ENCODE measurements around the gene TTC21B. TPM values are rescaled to one million over a fixed set of nuclear protein-coding genes. Genes with fewer than 3 reads are reported as not detected.
A peak's percentile ranks its signal among the peaks of the same experiment; 100 is the strongest.

The TTC21B gene
- total RNA-seq, 2 donors from 2014 or later, result 23.7 to 34.1 TPM

DNA sequence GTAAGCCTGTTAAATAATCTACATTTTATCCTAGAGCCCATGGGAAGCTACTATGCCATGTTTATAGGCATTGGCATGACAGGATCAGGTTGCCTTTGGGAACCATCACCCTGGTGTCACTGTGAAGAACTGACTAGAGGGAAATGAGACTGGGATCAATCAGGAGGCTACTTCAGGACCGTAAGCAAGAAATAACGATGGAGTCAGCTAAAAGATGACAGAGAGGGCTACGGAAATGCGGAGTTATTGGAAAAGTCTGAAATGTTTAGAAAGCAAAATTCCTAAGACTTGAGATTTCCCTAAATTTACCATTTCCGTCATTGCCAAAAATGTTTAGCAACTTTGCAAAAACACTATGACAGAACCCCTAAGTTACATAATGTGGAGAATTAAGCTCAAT is 50.2 kb downstream of the TTC21B start:
- H3K27ac ChIP-seq, result no peak overlapping the region
- peaks cover 9 to 11% of the 10 kb centered on the region in 2 donors for H3K4me1 ChIP-seq (ENCODE audit: control insufficient read depth in 1 of 2, low read depth in 2 of 2)
- no peak for ATAC-seq (ENCODE audit: insufficient number of reproducible peaks, low FRiP score, low read depth)
- TF ChIP-seq, protein P1, sequence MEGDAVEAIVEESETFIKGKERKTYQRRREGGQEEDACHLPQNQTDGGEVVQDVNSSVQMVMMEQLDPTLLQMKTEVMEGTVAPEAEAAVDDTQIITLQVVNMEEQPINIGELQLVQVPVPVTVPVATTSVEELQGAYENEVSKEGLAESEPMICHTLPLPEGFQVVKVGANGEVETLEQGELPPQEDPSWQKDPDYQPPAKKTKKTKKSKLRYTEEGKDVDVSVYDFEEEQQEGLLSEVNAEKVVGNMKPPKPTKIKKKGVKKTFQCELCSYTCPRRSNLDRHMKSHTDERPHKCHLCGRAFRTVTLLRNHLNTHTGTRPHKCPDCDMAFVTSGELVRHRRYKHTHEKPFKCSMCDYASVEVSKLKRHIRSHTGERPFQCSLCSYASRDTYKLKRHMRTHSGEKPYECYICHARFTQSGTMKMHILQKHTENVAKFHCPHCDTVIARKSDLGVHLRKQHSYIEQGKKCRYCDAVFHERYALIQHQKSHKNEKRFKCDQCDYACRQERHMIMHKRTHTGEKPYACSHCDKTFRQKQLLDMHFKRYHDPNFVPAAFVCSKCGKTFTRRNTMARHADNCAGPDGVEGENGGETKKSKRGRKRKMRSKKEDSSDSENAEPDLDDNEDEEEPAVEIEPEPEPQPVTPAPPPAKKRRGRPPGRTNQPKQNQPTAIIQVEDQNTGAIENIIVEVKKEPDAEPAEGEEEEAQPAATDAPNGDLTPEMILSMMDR (IDR thresholded peaks at IDR 0.05), result no peak
- H3K9me3 ChIP-seq, result no peaks in the 10 kb centered on the region
- peaks cover 6% of the 10 kb centered on the region for H3K36me3 ChIP-seq
- no peak for DNase-seq (ENCODE audit: low spot score)
- H3K4me3 ChIP-seq, result no peak overlapping the region
- H3K27me3 ChIP-seq (replicated peaks; ENCODE audit: insufficient read depth), result no peaks in the 10 kb centered on the region

DNA sequence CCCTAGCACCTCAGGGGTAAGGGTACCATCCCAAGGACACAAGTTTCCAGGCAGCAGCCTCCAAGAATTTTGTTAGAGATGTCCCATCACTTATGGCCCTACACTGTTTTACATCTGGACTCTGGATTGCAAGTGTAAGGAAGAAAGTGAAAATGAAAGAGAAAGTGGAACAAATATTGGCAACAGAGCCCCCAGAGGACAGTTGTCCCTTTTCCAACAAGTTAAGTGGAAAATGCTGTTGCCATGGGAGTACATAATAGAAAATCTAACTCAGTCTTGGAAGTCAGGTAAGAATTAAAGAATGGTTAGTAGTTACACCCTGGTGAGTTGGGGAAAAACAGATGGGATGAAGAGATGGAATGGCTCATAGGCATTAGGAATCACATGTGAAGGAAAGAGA is 50.6 kb downstream of the TTC21B start:
- Histone ChIP-seq H3K36me3 (peaks cover 9% of the 10 kb centered on the region), H3K27ac (no peak overlapping the region), H3K4me1 (ENCODE audit: control insufficient read depth in 1 of 2, low read depth in 2 of 2) (peaks cover 9 to 11% of the 10 kb centered on the region in 2 donors), H3K9me3 (no peaks in the 10 kb centered on the region), H3K27me3 (replicated peaks; ENCODE audit: insufficient read depth) (no peaks in the 10 kb centered on the region), H3K4me3 (peak overlapping the region; percentile 47)
- TF ChIP-seq, protein P1 (IDR thresholded peaks at IDR 0.05), result no peak
- DNase-seq (ENCODE audit: low spot score), result no peak
- no peak for ATAC-seq (ENCODE audit: insufficient number of reproducible peaks, low FRiP score, low read depth)

DNA sequence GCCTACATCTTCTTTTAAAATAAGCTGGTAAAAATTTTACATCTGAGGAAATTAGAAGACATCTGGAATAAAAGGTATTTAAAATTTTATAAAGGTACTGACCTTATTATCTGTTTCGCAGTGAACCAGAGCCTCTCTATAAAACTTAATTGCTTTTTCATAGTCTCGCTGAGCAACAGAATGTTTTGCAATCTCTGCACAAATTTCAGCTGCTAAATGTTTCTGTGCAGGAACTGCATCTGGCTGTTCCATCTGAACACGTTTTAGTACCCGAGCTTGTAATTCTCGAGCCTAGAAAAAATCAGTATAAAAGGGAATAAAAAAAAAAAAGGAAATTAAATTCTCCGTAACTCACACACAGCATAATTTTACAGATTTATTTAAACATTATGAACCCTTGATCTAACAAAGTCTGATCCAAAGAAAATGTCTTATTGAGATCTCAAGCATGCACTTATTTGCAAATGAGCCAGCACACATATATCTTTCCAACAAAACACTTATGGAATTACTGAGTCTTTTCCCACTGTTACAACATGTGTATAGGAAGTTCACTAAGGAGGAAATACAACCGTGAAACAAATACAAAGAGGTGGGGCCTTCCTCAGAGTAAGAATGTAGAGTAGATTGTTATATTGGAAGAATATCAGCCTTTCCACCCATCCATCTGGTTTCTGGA is 51.8 kb downstream of the TTC21B start:
- H3K4me1 ChIP-seq (ENCODE audit: control insufficient read depth in 1 of 2, low read depth in 2 of 2), result peaks cover 9 to 11% of the 10 kb centered on the region in 2 donors
- peaks cover 14% of the 10 kb centered on the region for H3K36me3 ChIP-seq
- ATAC-seq (ENCODE audit: insufficient number of reproducible peaks, low FRiP score, low read depth), result no peak
- DNase-seq (ENCODE audit: low spot score), result no peak
- H3K27me3 ChIP-seq (replicated peaks; ENCODE audit: insufficient read depth), result no peaks in the 10 kb centered on the region
- no peak overlapping the region for H3K4me3 ChIP-seq
- H3K27ac ChIP-seq, result no peak overlapping the region
- no peaks in the 10 kb centered on the region for H3K9me3 ChIP-seq
- TF ChIP-seq, protein P1 (IDR thresholded peaks at IDR 0.05), result no peak

DNA sequence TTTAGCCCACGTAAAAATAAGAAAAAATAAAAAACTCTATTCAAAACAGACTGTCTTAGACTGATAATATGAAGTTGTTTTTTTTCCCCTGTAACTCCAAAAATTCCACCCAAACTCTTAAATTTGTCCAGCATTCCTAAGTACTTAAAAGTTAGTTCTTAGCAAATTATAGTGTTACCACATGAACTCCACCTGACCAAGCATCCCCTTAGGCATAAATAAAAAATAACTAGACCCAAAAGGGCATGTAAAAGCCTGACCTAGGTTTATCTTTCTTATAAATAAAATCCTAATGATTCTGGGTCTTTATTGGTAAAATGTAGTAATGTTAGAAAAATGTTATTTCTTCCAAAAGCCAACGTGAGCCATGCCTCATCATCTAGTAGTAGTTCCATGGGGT is 54.3 kb downstream of the TTC21B start:
- H3K4me3 ChIP-seq, result no peak overlapping the region
- H3K27ac ChIP-seq, result no peak overlapping the region
- H3K9me3 ChIP-seq, result no peaks in the 10 kb centered on the region
- peaks cover 9 to 11% of the 10 kb centered on the region in 2 donors for H3K4me1 ChIP-seq (ENCODE audit: control insufficient read depth in 1 of 2, low read depth in 2 of 2)
- H3K36me3 ChIP-seq, result peaks cover 11% of the 10 kb centered on the region
- no peaks in the 10 kb centered on the region for H3K27me3 ChIP-seq (replicated peaks; ENCODE audit: insufficient read depth)
- DNase-seq (ENCODE audit: low spot score), result no peak
- TF ChIP-seq, protein P1 (IDR thresholded peaks at IDR 0.05), result no peak
- no peak for ATAC-seq (ENCODE audit: insufficient number of reproducible peaks, low FRiP score, low read depth)

DNA sequence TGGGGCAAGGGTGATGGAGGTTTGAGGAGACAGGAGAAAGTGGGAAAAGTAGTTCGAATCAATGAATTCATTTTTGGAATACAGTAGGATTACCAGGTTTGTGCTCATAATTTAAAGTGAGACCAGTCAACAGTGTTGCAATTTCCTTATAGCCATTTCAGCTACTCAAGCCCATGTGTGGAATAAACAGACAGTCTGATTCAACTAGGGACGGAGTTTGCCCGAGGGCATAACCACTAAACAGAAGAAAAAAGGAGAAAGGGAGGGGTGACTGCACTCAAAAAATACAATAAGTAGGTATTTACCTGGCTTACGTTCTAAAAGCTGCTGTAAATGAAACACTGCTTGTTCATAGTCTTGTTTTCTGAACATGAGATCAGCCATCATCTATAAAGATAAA is 55.2 kb downstream of the TTC21B start:
- H3K4me3 ChIP-seq, result no peak overlapping the region
- no peaks in the 10 kb centered on the region for H3K27me3 ChIP-seq (replicated peaks; ENCODE audit: insufficient read depth)
- DNase-seq (ENCODE audit: low spot score) (no peak), ATAC-seq (ENCODE audit: insufficient number of reproducible peaks, low FRiP score, low read depth) (no peak)
- TF ChIP-seq, protein P1 (IDR thresholded peaks at IDR 0.05), result no peak
- H3K36me3 ChIP-seq, result peaks cover 18% of the 10 kb centered on the region
- no peaks in the 10 kb centered on the region for H3K9me3 ChIP-seq
- H3K4me1 ChIP-seq (ENCODE audit: control insufficient read depth in 1 of 2, low read depth in 2 of 2), result peaks cover 9 to 11% of the 10 kb centered on the region in 2 donors
- H3K27ac ChIP-seq, result no peak overlapping the region

All from thoracic aorta (tissue), 2 donors.